ENCODE results near the gene NAT10. TPM values are rescaled to one million over a fixed set of nuclear protein-coding genes. Genes with fewer than 3 reads are reported as not detected.

NAT10 gene
- total RNA-seq, 1 experiment from 2014 or later = 75.5 TPM

- ChIA-PET CTCF (interaction anchor here (0.6 to 7.4 kb wide), 11 partner anchors 8 to 363 kb away, joined by 3 to 55 read pairs (median 4); partner anchors contain the start of genes ABTB2 and ELF5), POLR2A (interaction anchor here (1.2 kb wide), 1 partner anchor 103 kb away, joined by 3 read pairs; no protein-coding TSS in a partner anchor)
- Mint-ChIP-seq H3K9me3 (no peaks in the 10 kb centered on the region), H3K27ac (no peak overlapping the region), H3K36me3 (peaks cover 31% of the 10 kb centered on the region), H3K4me1 (no peaks in the 10 kb centered on the region), H3K4me3 (no peak overlapping the region), H3K27me3 (ENCODE audit: low read depth) (no peaks in the 10 kb centered on the region)
- ATAC-seq = no peak
- no peak for DNase-seq (ENCODE audit: low spot score)
- TF ChIP-seq E2F5 (CRISPR knock-in tag; IDR thresholded peaks at IDR 0.05) (no peak), STAT6 (CRISPR knock-in tag; conservative IDR thresholded peaks at IDR 0.05; ENCODE audit: low read depth) (no peak)
Measured at GRCh38 chr11:34150494-34151151, 45.2 kb downstream of the NAT10 start.

- H3K27me3 Mint-ChIP-seq (ENCODE audit: low read depth) = no peaks in the 10 kb centered on the region
- H3K4me1 Mint-ChIP-seq = no peaks in the 10 kb centered on the region
- no peak overlapping the region for H3K27ac Mint-ChIP-seq
- DNase-seq (ENCODE audit: low spot score) = no peak
- no peak overlapping the region for H3K4me3 Mint-ChIP-seq
- H3K36me3 Mint-ChIP-seq = peaks cover 25% of the 10 kb centered on the region
- ChIA-PET POLR2A (no interaction called here), CTCF (interaction anchor here (1.3 to 7.4 kb wide), 3 partner anchors 11 to 317 kb away, joined by 4 to 55 read pairs (median 8); no protein-coding TSS in a partner anchor)
- H3K9me3 Mint-ChIP-seq = no peaks in the 10 kb centered on the region
- ATAC-seq = no peak
- no peak for TF ChIP-seq E2F1 (CRISPR knock-in tag; IDR thresholded peaks at IDR 0.05)
- no peak for TF ChIP-seq HMGA2 (CRISPR knock-in tag; IDR thresholded peaks at IDR 0.05)
- no peak for TF ChIP-seq JAZF1 (CRISPR knock-in tag; IDR thresholded peaks at IDR 0.05)
- no peak for TF ChIP-seq GTF2I (CRISPR knock-in tag; conservative IDR thresholded peaks at IDR 0.05)
- TF ChIP-seq IRF1 (CRISPR knock-in tag; IDR thresholded peaks at IDR 0.05) = no peak
- TF ChIP-seq ATF3 (CRISPR knock-in tag; conservative IDR thresholded peaks at IDR 0.05) = no peak
- TF ChIP-seq ZNF219 (CRISPR knock-in tag; IDR thresholded peaks at IDR 0.05; ENCODE audit: borderline replicate concordance) = no peak
- no peak for TF ChIP-seq RORB (CRISPR knock-in tag; IDR thresholded peaks at IDR 0.05)
- TF ChIP-seq STAT6 (CRISPR knock-in tag; conservative IDR thresholded peaks at IDR 0.05; ENCODE audit: low read depth) = no peak
- no peak for TF ChIP-seq ZNF281 (CRISPR knock-in tag; IDR thresholded peaks at IDR 0.05)
- no peak for TF ChIP-seq ZNF671 (CRISPR knock-in tag; IDR thresholded peaks at IDR 0.05)
- TF ChIP-seq ZNF317 (CRISPR knock-in tag; IDR thresholded peaks at IDR 0.05; ENCODE audit: borderline replicate concordance, low read depth) = no peak
- TF ChIP-seq SMAD4 (CRISPR knock-in tag; IDR thresholded peaks at IDR 0.05) = no peak
- no peak for TF ChIP-seq ZNF425 (CRISPR knock-in tag; conservative IDR thresholded peaks at IDR 0.05)
- TF ChIP-seq GRHL2 (CRISPR knock-in tag; IDR thresholded peaks at IDR 0.05; ENCODE audit: insufficient replicate concordance, severe bottlenecking) = no peak
- TF ChIP-seq ZMAT4 (CRISPR knock-in tag; IDR thresholded peaks at IDR 0.05) = no peak
- no peak for TF ChIP-seq CREB1 (CRISPR knock-in tag; IDR thresholded peaks at IDR 0.05)
- no peak for TF ChIP-seq TCF7 (CRISPR knock-in tag; IDR thresholded peaks at IDR 0.05; ENCODE audit: low read depth)
Measured at GRCh38 chr11:34151166-34151565, 45.7 kb downstream of the NAT10 start.

All from WTC11 (cell line).